Ishikawa (cell line): ENCODE results near the gene FSTL4.

Experiments
- CEBPB ChIP-seq: IDR thresholded peaks from 2 replicates; pipeline ENCODE4 v1.6.1; 2012
- CREB1 ChIP-seq: IDR thresholded peaks from 2 replicates; pipeline ENCODE4 v1.6.1; 2012; ENCODE audit warnings: low read depth
- EGR1 ChIP-seq: IDR thresholded peaks from 2 replicates; pipeline ENCODE4 v1.6.1; 2012
- EP300 ChIP-seq: IDR thresholded peaks from 2 replicates; pipeline ENCODE4 v1.6.1; 2012; ENCODE audit warnings: borderline replicate concordance
- FOXM1 ChIP-seq: IDR thresholded peaks from 2 replicates; pipeline ENCODE4 v1.6.1; 2012; ENCODE audit warnings: low read depth, borderline replicate concordance
- NFIC ChIP-seq: IDR thresholded peaks from 2 replicates; pipeline ENCODE4 v1.6.1; 2012
- RAD21 ChIP-seq: IDR thresholded peaks from 2 replicates; pipeline ENCODE4 v1.6.1; 2012; ENCODE audit warnings: low read depth
- TAF1 ChIP-seq: IDR thresholded peaks from 2 replicates; pipeline ENCODE4 v1.6.1; 2012; ENCODE audit warnings: low read depth, mild to moderate bottlenecking
- TCF12 ChIP-seq: IDR thresholded peaks from 2 replicates; pipeline ENCODE4 v1.6.1; 2012; ENCODE audit warnings: low read depth
- TEAD4 ChIP-seq: IDR thresholded peaks from 2 replicates; pipeline ENCODE4 v1.6.1; 2012
- YY1 ChIP-seq: IDR thresholded peaks from 2 replicates; pipeline ENCODE4 v1.6.1; 2012; ENCODE audit warnings: low read depth
- ZBTB7A ChIP-seq: IDR thresholded peaks from 2 replicates; pipeline ENCODE4 v1.6.1; 2012; ENCODE audit warnings: low read depth
- TF ChIP-seq, protein P1 (sequence below): IDR thresholded peaks from 2 replicates; pipeline ENCODE4 v1.6.1; 2012; ENCODE audit warnings: low read depth, mild to moderate bottlenecking
- TF ChIP-seq, protein P2 (sequence below): IDR thresholded peaks from 2 replicates; pipeline ENCODE4 v1.6.1; 2012
- TF ChIP-seq, protein P3 (sequence below): IDR thresholded peaks from 2 replicates; pipeline ENCODE4 v1.6.1; 2012

Gene FSTL4

DNA sequence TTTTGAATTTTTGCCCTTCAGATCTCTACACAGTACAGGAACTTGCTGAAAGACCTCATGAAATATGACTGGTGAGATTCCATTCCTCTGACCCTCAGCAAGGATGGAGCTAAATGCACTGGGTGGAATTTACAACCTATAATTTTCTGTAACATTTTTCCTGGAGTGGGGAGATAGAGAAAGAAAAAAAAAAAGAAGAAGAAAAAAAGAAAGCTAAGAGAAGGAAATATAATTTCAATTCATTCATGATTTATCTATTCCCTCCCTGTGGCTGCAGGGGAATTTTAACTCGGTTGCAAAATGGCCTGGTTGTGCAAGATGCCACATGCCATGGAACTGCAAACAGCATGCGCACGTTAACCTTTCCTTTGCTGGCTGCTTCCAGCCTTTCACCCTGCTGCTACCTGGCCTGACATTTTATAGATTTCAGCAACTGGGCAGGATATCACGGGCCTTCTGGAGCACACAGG is 155.4 kb downstream of the FSTL4 start:
- TF ChIP-seq CREB1 (no peak), TAF1 (no peak), FOXM1 (no peak), NFIC (no peak), CEBPB (no peak), TCF12 (no peak)

DNA sequence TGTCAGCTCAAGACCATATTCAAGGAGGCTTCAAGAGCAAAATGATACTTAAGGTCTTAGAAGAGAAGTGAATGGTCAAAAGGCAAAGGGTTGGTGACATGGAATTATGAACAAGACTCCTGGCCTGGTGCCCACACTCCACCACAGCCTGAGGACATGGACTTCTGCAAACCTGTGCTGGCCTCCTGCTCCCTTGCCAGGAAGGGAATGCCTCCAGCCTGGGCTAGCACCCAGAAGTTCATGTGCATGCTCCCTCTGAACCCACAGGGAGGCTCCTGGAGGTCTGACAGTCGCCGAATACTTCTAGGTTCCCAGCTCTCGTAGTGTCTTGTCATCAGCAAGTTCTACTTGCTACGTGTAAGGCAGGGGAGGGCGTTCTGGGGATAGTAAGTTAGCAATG is 156.7 kb downstream of the FSTL4 start:
- TF ChIP-seq TAF1 (no peak), TCF12 (no peak), YY1 (no peak), CREB1 (no peak), CEBPB (no peak), RAD21 (no peak), FOXM1 (no peak), NFIC (no peak), ZBTB7A (no peak), TEAD4 (no peak)
- TF ChIP-seq, protein P1, sequence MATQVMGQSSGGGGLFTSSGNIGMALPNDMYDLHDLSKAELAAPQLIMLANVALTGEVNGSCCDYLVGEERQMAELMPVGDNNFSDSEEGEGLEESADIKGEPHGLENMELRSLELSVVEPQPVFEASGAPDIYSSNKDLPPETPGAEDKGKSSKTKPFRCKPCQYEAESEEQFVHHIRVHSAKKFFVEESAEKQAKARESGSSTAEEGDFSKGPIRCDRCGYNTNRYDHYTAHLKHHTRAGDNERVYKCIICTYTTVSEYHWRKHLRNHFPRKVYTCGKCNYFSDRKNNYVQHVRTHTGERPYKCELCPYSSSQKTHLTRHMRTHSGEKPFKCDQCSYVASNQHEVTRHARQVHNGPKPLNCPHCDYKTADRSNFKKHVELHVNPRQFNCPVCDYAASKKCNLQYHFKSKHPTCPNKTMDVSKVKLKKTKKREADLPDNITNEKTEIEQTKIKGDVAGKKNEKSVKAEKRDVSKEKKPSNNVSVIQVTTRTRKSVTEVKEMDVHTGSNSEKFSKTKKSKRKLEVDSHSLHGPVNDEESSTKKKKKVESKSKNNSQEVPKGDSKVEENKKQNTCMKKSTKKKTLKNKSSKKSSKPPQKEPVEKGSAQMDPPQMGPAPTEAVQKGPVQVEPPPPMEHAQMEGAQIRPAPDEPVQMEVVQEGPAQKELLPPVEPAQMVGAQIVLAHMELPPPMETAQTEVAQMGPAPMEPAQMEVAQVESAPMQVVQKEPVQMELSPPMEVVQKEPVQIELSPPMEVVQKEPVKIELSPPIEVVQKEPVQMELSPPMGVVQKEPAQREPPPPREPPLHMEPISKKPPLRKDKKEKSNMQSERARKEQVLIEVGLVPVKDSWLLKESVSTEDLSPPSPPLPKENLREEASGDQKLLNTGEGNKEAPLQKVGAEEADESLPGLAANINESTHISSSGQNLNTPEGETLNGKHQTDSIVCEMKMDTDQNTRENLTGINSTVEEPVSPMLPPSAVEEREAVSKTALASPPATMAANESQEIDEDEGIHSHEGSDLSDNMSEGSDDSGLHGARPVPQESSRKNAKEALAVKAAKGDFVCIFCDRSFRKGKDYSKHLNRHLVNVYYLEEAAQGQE: no peak
- TF ChIP-seq, protein P2, sequence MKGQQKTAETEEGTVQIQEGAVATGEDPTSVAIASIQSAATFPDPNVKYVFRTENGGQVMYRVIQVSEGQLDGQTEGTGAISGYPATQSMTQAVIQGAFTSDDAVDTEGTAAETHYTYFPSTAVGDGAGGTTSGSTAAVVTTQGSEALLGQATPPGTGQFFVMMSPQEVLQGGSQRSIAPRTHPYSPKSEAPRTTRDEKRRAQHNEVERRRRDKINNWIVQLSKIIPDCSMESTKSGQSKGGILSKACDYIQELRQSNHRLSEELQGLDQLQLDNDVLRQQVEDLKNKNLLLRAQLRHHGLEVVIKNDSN: no peak

DNA sequence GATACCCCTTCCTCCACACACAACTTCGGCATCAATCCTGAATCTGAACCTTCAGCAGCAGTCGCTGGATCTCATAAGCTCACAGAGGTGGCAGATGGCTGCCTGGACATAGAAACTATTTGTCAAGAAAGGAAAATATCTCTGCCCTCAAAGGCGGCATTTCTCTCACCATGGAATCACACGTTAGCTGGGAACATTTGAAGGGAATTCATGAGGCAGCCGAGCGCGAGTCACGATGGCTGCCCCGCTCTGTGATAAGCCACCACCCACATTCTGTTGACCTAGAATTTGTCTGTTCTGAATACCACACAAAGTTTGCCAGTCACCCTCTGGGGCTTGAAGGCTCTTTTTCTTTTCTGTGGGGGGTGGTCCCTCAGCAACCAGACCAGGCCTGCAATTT is 157.9 kb downstream of the FSTL4 start:
- TF ChIP-seq EGR1 (no peak), ZBTB7A (no peak), TCF12 (no peak), CREB1 (no peak), YY1 (no peak), FOXM1 (no peak), TEAD4 (no peak), NFIC (no peak)
- TF ChIP-seq, protein P1: no peak
- TF ChIP-seq, protein P3, sequence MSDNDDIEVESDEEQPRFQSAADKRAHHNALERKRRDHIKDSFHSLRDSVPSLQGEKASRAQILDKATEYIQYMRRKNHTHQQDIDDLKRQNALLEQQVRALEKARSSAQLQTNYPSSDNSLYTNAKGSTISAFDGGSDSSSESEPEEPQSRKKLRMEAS: no peak

DNA sequence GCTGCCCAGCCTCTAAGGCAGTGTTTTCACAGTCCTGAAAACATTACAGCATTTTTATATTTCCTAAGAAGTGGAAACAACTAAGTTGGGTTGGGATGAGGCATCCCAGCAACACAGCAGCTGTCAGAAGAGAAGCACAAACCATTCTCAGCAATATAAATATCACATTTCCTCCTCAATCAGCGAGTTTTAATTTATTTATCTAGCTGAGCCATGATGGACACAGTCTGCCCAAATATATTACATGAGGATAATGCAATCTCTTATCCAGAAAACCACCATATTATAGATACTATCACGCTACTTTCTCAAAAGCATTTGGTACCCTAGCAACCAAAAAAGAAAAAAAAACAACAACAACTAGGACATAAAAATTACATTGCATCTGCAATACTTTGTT is 158.5 kb downstream of the FSTL4 start:
- TF ChIP-seq YY1: no peak

DNA sequence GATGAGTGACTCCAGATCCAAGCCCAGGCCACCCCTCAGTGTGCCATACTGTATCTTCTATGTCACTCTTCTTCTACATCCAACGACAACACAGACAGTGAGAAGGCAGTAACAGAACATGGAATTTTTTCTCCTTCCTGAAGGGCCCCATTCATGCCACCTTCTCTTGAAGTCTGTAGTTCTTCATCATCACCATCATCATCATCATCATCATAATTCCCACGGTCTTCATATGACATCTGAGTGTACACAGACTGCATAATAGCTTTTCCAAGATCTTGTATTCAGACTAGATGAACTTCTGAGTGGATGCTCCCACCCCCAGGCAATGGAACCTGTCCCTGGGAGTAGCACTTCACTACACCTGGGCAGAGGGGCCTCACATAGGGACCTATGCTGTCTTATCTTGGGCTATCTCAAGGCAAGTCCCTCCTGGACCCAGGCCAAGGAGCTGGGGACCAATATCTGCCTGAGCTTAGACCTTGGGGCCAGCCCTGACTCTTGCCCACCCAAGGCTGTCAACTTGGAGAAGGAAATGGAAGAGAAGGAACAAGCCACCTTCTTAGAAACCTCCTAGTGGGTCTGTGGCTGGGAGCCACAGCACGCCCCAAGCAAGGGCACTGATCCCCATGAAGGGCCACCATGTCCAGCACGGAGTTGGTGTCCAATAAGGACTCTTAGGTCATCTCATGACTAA is 159.1 kb downstream of the FSTL4 start:
- TF ChIP-seq EP300 (no peak), YY1 (no peak)

DNA sequence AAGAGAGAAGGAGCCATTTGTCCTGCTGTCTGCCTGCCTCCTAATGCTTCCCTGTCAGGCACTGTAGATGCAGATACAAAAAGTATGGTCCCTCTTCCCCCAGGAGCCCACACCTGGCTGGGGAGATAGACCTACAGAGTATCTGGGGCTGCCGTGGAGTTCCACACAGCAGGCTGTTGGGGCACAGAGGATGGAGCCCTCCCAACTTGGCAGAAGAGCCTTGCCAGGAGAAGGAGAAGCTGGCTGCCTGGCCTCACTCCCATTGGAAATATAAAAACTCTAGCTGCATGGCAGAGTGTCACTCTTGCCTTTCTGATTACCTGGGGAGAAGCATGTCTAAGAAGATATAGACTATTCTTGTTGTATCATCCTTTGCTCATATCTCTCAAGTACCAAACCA is 160.4 kb downstream of the FSTL4 start:
- TF ChIP-seq TAF1: no peak
- TF ChIP-seq, protein P2: no peak
- TF ChIP-seq, protein P3: no peak
- TF ChIP-seq NFIC: no peak
- no peak for TF ChIP-seq RAD21
- no peak for TF ChIP-seq ZBTB7A
- TF ChIP-seq TEAD4: no peak
- TF ChIP-seq TCF12: no peak
- TF ChIP-seq FOXM1: no peak
- no peak for TF ChIP-seq EP300
- TF ChIP-seq EGR1: no peak
- TF ChIP-seq, protein P1: no peak
- no peak for TF ChIP-seq CREB1
- no peak for TF ChIP-seq YY1
- no peak for TF ChIP-seq CEBPB
